Smooth muscle cell (in vitro differentiated cells): Measurements from ENCODE around the gene SNPH. TPM values are rescaled to one million over a fixed set of nuclear protein-coding genes. Genes with fewer than 3 reads are reported as not detected.

Source experiments
- DNase-seq: peaks from one replicate; lab custom pipeline; 2025; ENCODE audit not compliant: unreplicated experiment; lab: John Stamatoyannopoulos, UW
- H2AFZ ChIP-seq: fragments of 200-600 bp; sonication (generic); 2 replicates; pipeline ENCODE4 v1.6.0; 2016; ENCODE audit warnings: antibody characterized with exemption, low read depth, mild to moderate bottlenecking
- H3F3A ChIP-seq: fragments of 200-600 bp; sonication (generic); 2 replicates; pipeline ENCODE4 v1.6.0; 2017; ENCODE audit warnings: antibody characterized with exemption, low read depth
- H3K27ac ChIP-seq: fragments of 200-600 bp; sonication (generic); 2 replicates; pipeline ENCODE4 v1.5.1; 2016; ENCODE audit warnings: low read depth, mild to moderate bottlenecking
- H3K27me3 ChIP-seq: fragments of 200-600 bp; sonication (generic); 2 replicates; pipeline ENCODE4 v1.6.1; 2016; ENCODE audit warnings: low read depth, mild to moderate bottlenecking
- H3K36me3 ChIP-seq: fragments of 200-600 bp; sonication (generic); 2 replicates; pipeline ENCODE4 v1.5.1; 2016; ENCODE audit warnings: low read depth
- H3K4me1 ChIP-seq: fragments of 200-600 bp; sonication (generic); 2 replicates; pipeline ENCODE4 v1.5.1; 2016; ENCODE audit warnings: low read depth
- H3K4me2 ChIP-seq: fragments of 200-600 bp; sonication (generic); 2 replicates; pipeline ENCODE4 v1.6.0; 2016; ENCODE audit warnings: mild to moderate bottlenecking
- H3K4me3 ChIP-seq: fragments of 200-600 bp; sonication (generic); 2 replicates; pipeline ENCODE4 v1.5.1; 2016; ENCODE audit warnings: mild to moderate bottlenecking
- H3K79me2 ChIP-seq: fragments of 200-600 bp; sonication (generic); 2 replicates; pipeline ENCODE4 v1.6.0; 2016; ENCODE audit warnings: low read depth, mild to moderate bottlenecking
- H3K9ac ChIP-seq: fragments of 200-600 bp; sonication (generic); 2 replicates; pipeline ENCODE4 v1.6.0; 2016; ENCODE audit warnings: low read depth
- H3K9me3 ChIP-seq: fragments of 200-600 bp; sonication (generic); replicated peaks from 2 replicates; pipeline ENCODE4 v1.5.1; 2016; ENCODE audit warnings: low read depth
- H4K20me1 ChIP-seq: fragments of 200-600 bp; sonication (generic); 2 replicates; pipeline ENCODE4 v1.6.0; 2016; ENCODE audit warnings: low read depth
- WGBS: methylation state at CpG from one replicate; pipeline ENCODE4 v1.1.7; 2016; ENCODE audit warnings: low lambda C conversion rate; 5-methylcytosine and 5-hydroxymethylcytosine counted together
- polyA plus RNA-seq: library from polyadenylated mRNA; unstranded; fragments of >200 nt; fragmentation: Nextera tagmentation; extraction: Ambion mirVana; gene quantifications from 2 replicates; pipeline ENCODE4 v1.2.1, GENCODE V29; 2016
- total RNA-seq: library from RNA; depleted of rRNA; stranded (reverse); fragments of >200 nt; gene quantifications from 2 replicates; pipeline ENCODE4 v1.2.3, GENCODE V29; 2014
- TF ChIP-seq, protein P1 (sequence below): fragments of 200-600 bp; sonication (generic); IDR thresholded peaks from 2 replicates; pipeline ENCODE4 v1.5.1; 2017; ENCODE audit warnings: borderline replicate concordance, mild to moderate bottlenecking, antibody characterized with exemption; ENCODE audit not compliant: insufficient read depth, poor library complexity, severe bottlenecking

The SNPH gene
- total and polyA plus RNA-seq, 2 experiments from 2014 or later, result 3.0 to 3.1 TPM

DNA sequence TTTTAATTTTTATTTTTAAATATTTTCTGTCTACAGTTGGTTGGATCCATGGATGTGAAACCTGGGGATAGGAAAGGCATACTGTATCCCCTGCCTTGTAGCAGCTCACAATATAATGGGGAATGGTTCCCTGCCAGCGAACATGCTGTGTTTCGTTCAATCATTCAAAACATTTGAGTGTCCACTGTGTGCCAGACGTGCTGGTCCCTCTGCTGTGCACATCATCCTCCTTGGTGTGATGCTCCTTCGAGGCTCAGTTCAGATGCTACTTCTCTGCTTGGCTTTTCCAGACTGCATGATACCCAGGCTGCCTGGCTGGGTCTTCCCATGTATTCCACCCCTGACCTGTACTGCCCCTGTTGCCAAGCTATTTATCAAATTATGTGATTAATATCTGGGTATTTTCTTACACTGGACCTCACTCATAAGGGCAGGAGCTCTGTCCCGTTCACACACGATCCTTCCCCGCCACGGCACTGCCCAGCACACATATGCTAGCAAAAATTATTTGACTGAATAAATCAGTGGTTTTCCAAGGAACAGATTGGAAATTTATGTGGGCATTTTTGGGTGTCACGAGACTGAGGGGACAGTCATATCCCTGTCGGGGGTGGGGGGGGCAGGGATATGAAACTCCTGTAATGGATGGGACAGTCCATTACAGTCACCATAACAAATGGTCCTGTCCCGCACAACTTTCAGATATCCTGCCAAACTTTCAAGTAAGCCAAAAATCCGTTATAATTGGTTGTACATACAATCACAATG, 57.9 kb downstream of the SNPH start:
- peaks cover 21% of the 10 kb centered on the region for H3K4me1 ChIP-seq

DNA sequence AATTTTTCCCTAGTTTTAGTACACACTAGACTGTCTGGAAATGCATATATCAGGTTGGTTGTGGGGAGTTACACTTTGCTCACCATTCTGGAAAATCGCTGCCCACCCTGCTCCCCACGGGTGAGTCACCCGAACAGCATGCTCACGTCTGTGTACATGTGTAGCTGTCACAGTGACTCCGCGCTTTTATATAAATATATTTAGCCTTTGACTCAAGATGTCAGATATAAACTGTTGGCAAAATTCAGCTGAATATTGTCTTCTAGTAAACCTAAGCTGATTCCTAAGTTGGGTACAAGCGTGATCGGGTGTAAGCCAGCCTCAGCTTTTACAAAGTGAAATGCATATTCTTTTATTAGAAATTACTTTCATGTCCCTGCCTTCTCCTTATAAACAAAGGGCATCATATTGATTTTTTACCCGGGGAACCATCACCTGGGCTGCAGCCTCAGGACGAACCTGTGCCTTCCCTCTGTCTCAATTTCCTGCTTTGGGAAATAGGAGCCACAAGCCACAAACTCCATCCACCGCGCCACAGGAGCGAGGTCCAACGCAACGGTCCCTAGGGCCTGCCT, 58.6 kb downstream of the SNPH start:
- Histone ChIP-seq H3K36me3 (no peaks in the 10 kb centered on the region), H3K27me3 (no peaks in the 10 kb centered on the region), H3F3A (peaks cover 6% of the 10 kb centered on the region), H4K20me1 (peaks cover 8% of the 10 kb centered on the region), H3K9ac (peak overlapping the region; percentile 100), H3K79me2 (peaks cover 22% of the 10 kb centered on the region), H3K4me1 (peaks cover 21% of the 10 kb centered on the region), H3K4me2 (peak overlapping the region; percentile 97), H3K27ac (peak overlapping the region; percentile 100), H3K9me3 (no peaks in the 10 kb centered on the region), H2AFZ (no peak overlapping the region), H3K4me3 (peak overlapping the region; percentile 87)
- 37% methylated on average over 15 of the region's 15 CpGs for WGBS
- no peak for DNase-seq
- TF ChIP-seq, protein P1, sequence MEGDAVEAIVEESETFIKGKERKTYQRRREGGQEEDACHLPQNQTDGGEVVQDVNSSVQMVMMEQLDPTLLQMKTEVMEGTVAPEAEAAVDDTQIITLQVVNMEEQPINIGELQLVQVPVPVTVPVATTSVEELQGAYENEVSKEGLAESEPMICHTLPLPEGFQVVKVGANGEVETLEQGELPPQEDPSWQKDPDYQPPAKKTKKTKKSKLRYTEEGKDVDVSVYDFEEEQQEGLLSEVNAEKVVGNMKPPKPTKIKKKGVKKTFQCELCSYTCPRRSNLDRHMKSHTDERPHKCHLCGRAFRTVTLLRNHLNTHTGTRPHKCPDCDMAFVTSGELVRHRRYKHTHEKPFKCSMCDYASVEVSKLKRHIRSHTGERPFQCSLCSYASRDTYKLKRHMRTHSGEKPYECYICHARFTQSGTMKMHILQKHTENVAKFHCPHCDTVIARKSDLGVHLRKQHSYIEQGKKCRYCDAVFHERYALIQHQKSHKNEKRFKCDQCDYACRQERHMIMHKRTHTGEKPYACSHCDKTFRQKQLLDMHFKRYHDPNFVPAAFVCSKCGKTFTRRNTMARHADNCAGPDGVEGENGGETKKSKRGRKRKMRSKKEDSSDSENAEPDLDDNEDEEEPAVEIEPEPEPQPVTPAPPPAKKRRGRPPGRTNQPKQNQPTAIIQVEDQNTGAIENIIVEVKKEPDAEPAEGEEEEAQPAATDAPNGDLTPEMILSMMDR, result no peak

More for the DNA sequence above, 57.9 kb downstream of the SNPH start:
- H3K27ac ChIP-seq, result peak overlapping the region; percentile 100
- TF ChIP-seq, protein P1, result no peak
- H3K27me3 ChIP-seq, result no peaks in the 10 kb centered on the region
- 89% methylated on average over 12 of the region's 12 CpGs for WGBS
- H3K4me3 ChIP-seq, result no peak overlapping the region
- H3K9ac ChIP-seq, result no peak overlapping the region
- H3K79me2 ChIP-seq, result peaks cover 16% of the 10 kb centered on the region
- H3K36me3 ChIP-seq, result no peaks in the 10 kb centered on the region
- no peak overlapping the region for H2AFZ ChIP-seq
- no peaks in the 10 kb centered on the region for H3K9me3 ChIP-seq
- peaks cover 5% of the 10 kb centered on the region for H4K20me1 ChIP-seq
- DNase-seq, result no peak
- H3K4me2 ChIP-seq, result no peak overlapping the region
- peaks cover 6% of the 10 kb centered on the region for H3F3A ChIP-seq

DNA sequence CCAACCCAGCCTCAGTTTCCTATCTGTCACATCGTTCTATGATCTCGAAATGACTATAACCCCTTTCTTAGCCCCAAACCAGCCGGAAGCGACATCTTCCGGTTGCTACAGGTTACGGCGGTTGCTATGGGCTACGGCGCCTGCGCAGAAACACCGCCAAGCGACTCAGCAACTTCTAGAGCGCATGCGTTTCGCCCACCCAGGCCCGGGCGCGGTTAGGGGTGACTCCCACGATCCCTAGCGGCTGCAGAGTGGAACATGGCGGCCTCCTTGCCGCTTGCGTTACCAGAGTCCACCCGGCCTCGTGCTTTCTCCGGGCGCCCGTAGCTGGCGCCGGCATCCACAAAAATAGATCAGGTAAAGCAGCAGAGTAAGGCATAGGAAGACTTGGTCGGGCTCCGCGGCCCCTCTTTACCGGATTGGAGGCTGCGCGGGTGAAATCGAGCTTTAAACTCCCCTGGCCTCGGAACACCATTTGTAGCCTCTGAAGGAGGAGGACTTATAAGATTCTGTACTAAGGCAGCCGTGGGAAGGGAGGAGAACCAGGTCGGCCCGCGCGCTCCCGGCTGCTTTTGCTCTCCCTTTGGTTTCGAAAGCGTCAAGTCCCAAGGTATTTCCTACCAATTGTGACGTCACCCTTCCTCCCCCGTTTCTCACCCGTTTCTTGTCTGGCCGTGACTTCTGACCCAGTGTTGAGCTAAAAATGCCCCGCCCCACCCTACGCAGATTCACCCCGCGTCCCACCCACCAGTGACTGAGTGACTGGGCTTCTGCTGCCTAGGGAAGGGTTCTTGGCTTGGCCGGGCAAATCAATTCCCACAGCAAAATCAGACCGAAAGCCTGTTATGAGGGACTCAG, 59.3 kb downstream of the SNPH start:
- H3K9me3 ChIP-seq, result no peaks in the 10 kb centered on the region
- H3K4me2 ChIP-seq, result peak overlapping the region; percentile 97
- peak overlapping the region; percentile 87 for H3K4me3 ChIP-seq
- peaks cover 6% of the 10 kb centered on the region for H3F3A ChIP-seq
- peak overlapping the region; percentile 100 for H3K27ac ChIP-seq
- peaks cover 30% of the 10 kb centered on the region for H3K79me2 ChIP-seq
- H4K20me1 ChIP-seq, result peaks cover 16% of the 10 kb centered on the region
- H2AFZ ChIP-seq, result no peak overlapping the region
- peaks cover 21% of the 10 kb centered on the region for H3K4me1 ChIP-seq
- DNase-seq, result peak; percentile 90
- under 1% methylated on average over 56 of the region's 56 CpGs for WGBS
- peak overlapping the region; percentile 100 for H3K9ac ChIP-seq
- no peaks in the 10 kb centered on the region for H3K36me3 ChIP-seq
- TF ChIP-seq, protein P1, result peak; percentile 10
- H3K27me3 ChIP-seq, result no peaks in the 10 kb centered on the region
